Activated CD8-positive, alpha-beta memory T cell treated with anti-CD3 and anti-CD28 coated beads, Interleukin-2, amount 50 U/mL, for 24 hours (primary cell): Measurements from ENCODE around the gene YPEL1.
"Not testable (repeated sequence)": the region's sequence is repeated elsewhere in the genome, so short reads cannot be mapped to it uniquely, and the experiment has no call there.

Experiments
- DNase-seq: peaks from one replicate; pipeline ENCODE4 v3.0.0-alpha.2; 2020; ENCODE audit errors: extremely low read depth

Gene YPEL1

DNA sequence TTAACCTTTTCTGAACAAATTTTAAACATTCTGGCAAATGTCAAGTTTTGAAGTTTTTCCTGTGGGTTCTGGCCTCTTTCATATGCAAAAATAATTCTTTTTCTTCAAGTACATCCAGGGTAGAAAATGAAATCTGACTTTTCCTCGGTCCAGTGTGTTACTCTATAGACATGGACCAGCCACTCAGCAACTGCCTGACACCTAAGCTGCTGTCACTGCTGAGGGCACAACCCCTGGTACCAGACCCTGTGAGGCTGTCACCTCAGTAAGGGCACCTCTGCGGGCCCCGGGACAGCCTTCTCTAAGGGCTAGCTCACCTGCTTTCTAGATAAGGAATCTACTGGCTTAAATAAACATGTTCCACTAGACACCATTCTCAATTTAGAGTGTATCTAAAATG is 36.0 kb downstream of the YPEL1 start:
- no peak for DNase-seq

DNA sequence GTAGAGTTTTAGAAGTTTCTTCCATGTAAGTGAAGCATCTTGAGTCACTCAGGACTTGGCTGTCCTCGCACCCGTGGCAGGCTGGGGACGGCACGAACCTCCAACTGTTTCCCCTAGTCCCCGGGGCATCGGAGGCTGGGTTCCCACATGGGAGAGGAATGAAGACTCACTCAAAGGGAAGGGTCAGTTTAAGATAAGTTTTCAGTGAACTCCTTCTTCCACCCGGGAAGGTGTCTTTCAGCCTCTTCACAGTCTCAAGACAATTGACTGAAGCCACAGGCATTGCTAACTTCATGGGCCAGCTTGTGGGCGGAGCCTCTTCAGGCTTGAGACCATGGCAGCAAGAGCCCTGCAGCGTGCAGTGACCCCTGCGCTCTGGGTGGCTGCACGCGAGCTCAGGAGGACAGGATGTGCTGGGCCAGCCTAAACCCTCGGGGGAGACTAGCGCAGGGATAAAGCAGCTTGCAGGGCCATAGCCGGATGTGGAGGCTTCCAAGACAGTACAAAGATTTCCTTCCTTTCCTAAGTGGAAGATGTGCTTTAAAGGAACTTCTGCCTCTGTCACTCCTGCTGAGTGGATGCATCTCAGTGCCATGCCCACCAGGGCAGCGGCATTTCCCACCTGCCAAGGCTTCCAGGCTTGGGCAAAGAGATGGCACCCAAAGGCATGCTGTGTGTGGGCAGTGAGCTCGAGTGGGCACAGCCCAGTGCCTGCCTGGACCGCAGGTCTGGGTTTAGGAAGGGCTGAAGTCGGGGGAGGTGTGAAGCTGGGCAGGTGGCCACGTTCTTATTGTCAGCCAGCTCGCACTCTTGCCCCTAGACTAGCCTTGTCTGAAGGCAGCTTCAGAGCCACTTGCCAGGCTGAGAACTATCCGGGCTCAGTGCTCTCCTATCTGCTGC is 36.9 kb downstream of the YPEL1 start:
- no peak for DNase-seq

DNA sequence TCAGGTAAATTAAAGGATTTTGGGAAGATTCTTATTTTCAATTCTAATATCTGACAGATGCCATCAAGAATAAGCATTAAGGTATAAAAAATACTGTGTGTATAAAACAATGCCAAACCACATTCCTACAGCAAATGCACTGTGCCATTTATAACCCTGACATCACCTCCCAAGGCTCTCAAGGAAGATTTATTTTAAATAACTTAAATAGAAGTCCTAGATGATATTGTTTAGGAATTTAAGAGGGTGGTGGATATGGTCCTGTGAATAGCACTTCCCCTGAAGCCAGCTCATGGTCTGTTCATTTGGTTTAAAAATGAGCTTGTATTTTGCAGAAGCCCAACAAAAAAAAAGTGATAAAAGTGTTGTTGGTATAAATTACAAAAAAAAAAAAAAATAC is 37.7 kb downstream of the YPEL1 start:
- DNase-seq: no peak

DNA sequence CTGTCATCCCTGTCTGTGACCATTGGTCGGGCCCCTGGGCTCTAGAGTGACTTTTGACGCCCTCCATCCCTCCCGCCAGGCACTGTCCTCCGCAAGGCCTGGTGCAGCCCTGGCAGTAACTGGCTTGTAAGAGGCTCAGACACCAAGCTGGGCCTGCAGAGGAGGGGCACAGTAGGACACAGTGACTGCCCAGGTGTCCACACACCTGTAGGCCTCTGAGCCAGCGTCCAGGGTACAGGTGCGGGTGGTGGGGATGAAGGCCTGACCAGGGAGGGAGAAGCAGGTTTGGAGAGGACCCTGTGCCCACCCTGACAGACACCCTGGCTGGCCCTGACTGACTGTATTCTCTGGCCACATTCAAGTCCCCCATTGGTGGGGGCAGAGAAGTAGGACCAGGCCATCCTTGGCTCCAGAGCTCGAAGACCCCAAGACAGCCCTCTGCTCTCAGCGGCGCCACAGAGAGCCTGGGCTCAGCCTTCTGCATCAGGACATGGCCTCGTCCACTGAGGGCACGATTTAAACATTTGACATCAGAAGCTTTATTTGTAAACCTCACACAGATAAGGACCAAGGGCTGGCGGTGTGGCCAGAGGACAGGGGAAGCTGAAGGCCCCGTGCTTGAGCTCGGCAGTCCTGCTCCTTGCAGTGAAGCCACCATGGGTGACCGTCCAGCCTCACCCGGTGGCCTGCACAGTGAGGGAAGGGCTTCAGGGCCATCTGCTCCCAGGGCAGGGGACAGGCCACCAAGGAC is 38.4 kb downstream of the YPEL1 start:
- no peak for DNase-seq

DNA sequence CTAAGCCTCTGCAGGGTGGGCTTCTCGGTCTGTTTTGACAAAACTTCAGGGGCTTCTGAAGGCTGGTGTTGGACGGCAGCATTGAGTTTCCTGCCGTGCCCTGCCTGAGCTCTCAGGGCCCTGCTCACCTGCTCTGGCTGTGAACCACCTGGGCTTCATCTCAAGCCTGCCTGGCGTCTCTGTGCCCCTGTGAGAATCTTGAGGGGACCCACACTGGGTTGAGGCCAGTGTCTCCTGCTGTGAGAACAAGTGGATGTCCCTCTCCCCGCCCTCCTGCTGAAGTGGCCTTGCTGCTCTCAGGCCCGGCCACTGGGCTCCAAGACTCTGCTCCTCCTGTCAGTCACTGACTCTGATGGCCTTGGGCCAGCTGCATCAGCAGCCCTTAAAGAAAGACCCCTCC is 39.5 kb downstream of the YPEL1 start:
- DNase-seq: no peak

DNA sequence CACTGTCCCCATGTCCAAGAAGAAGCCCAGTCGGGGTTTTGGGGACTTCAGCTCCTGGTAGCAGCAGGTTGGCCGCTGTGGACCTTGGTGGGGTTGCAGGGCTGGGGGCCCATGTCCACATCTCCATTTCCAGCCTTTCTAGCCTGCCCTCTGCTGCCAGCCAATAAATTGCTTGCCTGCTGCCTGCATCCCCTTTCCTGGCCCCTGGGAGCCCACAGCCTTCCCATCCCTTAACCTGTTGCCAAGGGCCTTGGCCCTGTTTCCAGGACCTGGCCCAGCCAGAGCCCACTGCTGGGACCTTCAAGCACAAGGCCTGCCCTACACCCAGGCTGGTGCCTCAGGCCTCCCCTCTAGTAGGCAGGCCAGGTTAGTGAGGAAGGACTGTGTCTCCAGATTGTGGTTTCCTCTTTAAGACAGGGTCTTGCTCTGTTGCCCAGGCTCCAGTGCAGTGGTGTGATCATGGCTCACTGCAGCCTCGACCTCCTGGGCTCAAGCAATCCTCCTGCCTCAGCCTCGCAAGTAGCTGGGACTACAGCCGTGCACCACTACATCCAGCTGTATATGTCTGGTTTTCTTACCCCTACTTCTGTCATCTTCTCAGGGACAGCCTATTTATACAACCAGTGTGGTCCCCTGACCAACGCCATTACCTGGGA is 40.0 kb downstream of the YPEL1 start:
- no peak for DNase-seq

DNA sequence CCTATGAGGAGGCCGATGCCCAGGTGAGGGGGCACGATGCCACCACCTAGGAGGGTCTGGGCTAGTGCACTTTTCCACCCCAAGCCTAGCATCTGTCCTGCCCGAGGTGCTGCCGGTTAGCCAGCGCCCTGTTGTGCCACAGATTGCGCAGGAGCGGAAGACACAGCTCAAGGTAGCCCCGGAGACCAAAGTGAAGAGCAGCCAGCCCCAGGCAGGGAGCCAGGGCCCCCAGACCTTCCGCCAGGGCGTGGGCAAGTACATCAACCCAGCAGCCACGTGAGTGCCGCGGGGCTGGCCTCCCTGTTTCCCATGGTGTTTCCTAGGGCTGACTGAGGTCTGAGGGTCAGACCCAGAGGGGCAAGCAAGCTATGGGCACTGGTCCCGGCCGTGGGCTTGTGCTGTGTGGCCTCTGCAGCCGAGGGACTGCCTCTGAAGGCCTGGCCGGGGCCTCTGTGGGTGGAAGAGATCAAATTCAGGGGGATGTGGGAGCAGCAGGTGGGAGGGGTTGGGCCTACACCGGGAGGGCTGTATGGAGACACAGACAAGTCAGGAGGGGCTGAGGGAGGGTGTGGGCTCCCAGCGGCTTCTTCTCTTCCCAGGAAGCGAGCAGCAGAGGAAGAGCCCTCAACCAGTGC is 40.7 kb downstream of the YPEL1 start:
- no peak for DNase-seq

DNA sequence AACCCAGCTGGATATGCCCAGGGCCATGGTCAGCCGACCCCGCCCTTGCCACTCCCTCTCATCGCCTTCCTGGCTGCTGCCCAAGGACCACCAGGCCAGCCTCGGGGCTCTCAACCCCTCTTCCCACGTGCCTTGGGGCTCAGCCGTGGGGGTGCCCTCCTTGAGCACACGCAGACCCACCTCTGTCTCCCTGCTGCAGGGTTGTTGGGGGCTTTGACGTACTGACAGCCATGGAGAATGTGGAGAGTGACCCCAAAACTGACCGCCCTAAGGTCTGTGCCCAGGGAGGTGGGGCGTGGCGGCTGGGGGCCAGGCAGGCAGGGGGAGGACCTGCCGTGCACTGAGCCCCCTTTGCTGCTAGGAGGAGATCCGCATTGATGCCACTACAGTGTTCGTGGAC is 41.2 kb downstream of the YPEL1 start:
- DNase-seq: no peak

DNA sequence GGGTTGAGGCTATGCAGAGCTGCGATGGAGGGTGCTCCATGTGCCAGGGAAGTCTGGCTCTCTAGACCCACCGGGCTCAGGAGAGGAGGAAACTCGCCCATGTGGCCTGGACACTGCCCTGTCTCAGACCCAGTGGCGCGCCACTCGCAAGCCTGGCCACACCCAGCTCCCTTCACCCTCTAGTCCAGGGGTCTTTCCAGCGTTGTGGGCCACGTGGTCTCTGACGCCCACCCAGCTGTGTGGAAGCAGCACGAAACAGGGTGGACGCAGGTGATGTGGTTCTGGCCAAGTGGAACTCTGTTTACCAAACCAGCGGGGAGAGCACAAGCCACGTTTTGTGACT is 41.6 kb downstream of the YPEL1 start:
- no peak for DNase-seq

DNA sequence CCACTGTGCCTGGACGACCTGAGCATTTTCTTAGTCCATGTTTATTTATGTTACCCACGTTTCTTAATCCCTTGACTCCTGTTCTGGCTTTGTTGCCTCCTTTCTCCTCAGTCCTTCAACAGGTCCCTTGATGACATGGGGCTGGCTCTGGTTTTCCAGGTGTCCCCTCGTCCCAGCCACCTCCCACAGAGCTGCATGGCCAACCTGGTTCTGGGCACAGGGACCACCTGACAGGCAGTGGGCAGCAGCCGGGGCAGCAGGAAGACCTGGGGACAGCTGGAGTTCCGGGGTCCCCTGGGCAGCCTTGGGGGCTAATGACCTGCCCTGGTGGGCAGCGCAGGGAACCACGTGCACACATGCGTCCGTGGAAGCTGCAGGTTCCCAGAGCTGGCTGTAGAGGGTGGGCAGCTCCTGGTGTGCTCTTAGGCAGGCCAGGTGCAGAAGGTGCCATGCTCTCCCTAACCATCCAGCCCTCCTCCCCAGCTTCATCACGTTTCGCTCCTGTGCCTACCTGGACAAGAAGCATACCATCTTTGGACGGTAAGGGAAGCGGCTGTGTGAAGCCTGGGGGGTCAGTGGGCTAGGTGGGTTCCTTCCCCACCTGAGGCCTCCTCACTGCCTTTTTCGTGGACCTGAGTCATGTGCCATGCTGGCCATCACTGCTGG is 42.1 kb downstream of the YPEL1 start:
- no peak for DNase-seq

DNA sequence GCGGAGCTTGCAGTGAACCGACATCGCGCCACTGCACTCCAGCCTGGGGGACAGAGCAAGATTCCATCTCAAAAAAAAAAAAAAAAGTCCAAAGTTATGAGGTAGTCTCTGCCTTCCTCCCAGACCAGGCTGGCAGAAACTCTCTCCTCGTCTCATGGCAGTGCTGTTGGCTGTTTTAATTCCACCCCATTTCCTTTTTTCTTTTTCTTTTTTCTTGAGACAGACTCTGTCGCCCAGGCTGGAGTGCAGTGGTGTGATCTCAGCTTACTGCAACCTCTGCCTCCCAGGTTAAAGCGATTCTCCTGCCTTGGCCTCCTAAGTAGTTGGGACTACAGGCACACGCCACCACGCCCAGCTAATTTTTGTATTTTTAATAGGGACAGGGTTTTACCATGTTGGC is 42.7 kb downstream of the YPEL1 start:
- not testable (repeated sequence) for DNase-seq

DNA sequence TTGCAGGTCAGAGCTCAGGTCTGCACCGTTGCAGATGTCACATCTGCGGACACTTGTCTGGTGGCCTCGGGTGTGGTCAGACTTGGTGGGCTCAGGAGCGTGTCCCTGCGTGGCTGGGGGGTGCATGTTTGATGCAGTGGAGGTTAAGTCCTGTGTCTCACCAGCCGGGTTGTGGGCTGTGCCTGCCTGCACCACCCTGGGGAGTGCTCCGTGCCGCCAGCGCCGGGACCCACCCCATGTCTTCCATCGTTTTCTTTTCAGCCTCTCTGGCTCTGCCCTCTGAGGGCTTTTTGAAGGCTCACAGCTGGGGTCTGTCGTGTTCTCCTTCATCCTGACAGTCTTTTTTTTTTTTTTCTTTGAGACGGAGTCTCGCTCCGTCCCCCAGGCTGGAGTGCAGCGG is 43.8 kb downstream of the YPEL1 start:
- DNase-seq: no peak

DNA sequence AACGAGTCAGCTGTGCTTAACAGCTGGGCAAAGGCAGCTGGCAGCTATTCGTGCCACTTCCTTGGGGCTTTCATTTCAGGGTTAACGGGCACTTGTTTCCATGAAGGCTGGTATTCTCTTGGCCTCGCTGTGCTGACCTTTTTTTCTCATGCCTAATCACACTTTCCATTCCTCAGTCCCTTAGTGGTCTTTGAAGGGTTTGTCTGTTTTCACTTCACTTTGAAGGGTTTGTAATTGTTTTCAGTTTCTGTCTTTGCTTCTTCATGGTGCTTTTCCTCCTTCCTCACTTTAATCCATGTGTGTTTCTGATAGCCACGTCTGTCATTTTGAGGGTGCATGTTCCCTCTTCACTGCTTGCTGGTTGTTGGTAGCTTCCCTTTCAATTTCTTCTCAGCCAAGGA is 45.2 kb downstream of the YPEL1 start:
- DNase-seq: no peak

DNA sequence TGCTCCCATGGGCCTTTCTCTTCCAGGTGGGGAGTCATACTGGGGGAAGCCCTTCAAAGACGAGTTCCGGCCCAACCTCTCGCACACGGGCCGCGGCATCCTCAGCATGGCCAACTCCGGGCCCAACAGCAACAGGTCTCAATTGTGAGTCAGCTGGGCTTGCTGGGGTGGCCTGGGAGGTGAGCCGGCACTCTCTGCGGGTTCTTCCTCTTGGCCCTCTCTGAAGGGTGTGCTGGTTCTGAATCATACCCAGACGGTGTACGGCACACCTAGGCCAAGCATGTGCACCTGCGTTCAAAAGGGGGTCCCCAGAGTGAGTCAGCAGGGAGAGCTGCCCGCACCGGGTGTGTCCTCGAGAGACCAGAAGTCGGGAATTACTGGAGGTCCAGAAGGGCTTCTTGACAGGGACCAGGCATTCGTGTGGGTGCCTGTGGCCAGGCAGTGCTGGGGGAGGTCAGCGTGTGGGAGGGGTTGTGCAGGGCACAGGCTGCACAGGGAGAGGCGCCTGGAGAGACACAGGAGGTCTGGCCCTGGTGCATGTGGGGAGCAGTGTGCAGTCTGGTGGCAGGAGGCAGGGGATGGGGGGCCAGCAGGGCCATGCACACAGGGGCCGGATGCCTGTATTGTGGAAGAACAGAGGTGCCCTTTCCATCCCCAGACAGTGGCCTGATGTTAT is 46.8 kb downstream of the YPEL1 start:
- no peak for DNase-seq

DNA sequence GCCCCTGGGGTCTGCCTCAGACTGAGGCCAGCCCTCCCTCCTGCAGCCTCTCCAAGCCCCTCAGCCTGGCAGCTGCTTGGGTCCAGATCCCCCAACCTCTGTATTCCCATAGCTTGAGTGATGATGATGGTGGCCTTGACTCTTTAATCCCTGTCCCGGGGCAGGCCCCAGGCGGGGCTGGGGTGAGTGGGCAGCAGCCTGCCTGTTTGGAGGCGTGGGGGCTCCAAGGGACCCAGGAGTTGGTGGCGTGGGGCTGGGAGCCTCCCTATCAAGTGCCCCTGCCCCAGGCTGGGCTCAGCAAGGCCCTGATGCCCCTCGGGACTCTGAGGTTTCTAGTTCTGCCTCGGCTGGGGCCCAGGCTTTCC is 47.3 kb downstream of the YPEL1 start:
- no peak for DNase-seq

DNA sequence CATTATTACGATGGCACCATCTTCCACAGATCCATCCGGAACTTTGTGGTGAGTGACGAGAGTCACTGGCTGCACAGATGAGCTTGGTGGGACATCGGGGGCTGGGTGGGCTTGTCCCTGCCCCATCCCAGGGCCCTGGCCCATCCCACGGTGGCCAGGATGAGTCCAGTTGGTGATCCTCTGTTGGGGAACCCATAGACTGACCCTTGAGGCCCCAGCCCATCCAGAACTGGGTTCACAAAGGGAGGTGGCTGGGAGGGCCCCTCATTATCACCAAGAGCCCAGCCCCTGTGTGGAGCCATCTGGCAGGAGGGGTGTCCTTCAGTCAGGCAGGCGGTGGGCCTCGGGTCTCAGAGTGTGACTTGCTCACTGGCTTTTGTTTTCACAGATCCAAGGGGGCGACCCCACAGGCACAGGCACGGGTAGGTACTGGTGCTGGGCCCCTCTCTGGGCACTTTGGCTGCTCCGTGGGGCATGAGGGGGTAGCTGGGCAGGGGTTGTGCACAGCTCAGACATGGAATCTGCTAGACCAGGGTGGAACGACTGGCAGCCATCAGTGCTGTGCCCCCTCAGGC is 47.8 kb downstream of the YPEL1 start:
- no peak for DNase-seq

DNA sequence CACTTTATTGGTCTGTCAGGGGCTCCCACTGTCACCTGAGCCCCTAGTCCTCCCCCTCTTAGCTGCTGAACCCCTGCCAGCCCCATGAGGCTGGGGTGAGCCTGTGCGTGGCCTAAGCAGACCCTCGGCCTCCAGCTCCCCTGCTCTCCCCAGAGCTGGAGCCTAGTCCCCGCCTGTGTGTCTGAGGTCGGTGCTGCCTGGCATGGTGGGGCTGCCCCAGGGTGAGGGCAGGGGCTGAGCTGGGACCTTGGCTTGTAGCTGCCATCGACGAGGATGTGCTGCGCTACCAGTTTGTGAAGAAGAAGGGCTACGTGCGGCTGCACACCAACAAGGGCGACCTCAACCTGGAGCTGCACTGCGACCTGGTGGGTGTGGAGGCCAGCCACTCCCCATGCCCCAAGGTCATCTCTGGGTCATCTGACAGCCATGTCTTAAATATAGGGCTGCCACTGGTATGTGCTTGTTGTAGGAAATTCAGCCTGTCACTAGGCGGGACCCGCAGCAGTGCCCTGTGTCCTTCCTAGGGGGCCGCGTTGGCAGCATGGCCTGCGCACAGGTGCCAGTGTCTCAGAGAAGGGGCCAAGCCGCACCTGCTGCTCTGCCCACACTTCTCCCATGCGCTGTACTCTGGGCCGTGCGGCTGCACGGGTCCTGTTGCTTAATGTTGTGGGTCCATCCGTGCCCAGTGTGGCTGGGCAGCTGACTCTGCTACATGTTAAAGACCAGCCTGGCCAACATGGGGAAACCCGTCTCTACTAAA is 48.8 kb downstream of the YPEL1 start:
- no peak for DNase-seq

DNA sequence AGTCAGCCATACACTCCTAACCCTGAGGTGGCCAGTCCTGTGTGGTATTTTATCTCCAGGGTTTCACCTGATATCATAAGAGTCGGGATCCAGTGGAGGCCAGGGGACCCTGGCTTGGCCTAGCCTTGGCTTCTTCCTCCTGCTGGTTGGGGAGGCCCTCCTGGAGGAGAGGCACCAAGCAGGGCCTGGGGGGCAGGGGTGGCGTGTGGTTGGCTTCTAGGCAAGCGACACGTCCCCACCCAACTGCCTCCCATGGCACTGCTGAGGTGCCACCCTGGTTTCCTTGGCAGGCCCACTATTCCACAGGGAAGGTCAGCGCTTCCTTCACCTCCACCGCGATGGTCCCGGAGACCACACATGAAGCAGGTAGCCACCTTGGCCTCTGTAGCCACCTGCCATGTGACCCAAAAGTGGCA is 49.4 kb downstream of the YPEL1 start:
- no peak for DNase-seq

DNA sequence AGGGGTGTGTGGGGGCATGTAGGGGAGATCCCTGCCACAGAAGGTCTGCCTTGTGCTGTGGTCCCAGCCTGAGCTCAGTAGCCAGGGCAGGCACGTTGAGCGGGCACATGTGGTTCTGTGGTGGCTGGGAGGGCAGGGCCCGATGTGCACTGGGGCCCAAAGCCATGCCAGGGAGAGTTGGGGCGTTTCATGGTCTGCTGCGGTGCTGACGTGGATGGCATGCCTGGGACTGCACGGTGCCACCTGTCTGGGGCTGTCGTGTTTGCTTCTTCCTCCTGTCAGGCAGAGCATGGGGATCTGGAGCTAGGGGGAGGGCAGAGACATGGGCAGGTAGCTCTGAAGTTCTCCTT is 50.5 kb downstream of the YPEL1 start:
- no peak for DNase-seq

DNA sequence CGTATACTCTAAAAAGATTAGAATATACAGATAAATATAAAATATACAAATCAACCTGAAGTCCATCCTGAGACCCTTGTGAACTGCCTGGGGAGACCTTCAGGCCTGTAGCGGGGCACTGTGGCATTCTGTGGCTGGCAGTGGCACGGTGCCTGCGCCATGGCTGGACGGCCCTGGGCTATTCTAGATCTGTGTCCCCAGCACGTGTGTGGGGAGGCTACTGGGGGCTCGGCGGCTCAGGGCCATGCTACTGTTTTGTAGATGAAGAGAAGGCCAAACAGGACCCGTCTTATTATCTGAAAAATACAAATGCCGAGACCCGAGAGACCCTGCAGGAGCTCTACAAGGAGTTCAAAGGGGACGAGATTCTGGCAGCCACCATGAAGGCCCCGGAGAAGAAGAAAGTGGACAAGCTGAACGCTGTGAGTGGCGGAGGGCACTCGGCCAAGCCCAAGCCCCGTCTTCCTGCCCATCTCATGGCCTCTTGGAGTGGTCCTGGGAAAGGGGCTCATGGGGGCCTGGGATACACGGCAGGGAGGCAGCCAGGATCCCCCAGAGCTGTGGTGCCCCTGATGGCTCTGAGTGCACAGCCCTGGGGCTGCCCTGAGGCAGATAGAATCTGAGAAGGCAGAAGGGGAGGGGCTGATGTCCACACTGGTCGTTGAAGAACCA is 51.0 kb downstream of the YPEL1 start:
- no peak for DNase-seq
